ENCODE results near the gene PIK3CG.

GRCh38 chr7:106870528-106870927, 5.4 kb downstream of the PIK3CG start:
- TF ChIP-seq CTCF (IDR thresholded peaks at IDR 0.05; ENCODE audit: low read depth, low read length) = no peak
- TF ChIP-seq POLR2A (IDR thresholded peaks at IDR 0.05; ENCODE audit: extremely low read depth, insufficient read length) = no peak
